Fibroblast of skin of back (primary cell): ENCODE results near the gene MYOM3.
"Not testable (repeated sequence)": the region's sequence is repeated elsewhere in the genome, so short reads cannot be mapped to it uniquely, and the experiment has no call there.

Experiments
- DNase-seq: peaks from one replicate; pipeline ENCODE4 v3.0.0-alpha.2; 2013

Gene MYOM3

DNA sequence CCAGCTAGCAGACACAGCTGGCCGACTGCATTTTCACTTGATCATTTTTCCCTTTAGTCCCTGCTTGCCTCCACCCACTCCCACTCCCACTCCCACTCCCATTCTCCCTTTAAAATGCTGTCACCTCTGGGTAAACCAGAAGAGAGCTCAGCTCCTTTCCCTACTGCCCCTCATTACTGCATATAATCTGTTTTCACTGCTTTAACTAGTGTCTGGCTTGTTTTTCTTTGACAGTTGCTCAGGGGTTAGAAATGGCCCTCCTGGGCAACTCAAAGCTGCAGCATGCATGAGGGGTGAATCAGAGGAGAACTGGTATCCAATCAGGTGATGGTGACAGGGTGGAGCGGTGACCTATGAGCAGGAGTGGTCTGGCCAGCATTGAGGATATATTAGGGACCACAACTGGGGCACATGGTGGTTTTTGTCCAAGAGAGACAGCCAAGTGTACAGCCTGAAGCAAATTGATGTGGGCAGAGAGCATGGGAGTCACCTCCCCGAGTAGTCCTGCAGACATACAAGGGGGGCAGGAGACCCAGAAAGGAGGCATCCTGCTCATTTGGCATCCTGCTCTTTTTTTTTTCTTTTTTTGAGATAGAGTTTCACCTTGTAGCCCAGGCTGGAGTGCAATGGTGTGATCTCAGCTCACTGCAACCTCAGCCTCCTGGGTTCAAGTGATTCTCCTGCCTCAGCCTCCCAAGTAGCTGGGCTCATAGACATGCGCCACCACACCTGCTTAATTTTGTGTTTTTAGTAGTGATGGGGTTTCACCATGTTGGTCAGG lies 89.2 kb downstream of the MYOM3 start:
- DNase-seq = peak; percentile 94

DNA sequence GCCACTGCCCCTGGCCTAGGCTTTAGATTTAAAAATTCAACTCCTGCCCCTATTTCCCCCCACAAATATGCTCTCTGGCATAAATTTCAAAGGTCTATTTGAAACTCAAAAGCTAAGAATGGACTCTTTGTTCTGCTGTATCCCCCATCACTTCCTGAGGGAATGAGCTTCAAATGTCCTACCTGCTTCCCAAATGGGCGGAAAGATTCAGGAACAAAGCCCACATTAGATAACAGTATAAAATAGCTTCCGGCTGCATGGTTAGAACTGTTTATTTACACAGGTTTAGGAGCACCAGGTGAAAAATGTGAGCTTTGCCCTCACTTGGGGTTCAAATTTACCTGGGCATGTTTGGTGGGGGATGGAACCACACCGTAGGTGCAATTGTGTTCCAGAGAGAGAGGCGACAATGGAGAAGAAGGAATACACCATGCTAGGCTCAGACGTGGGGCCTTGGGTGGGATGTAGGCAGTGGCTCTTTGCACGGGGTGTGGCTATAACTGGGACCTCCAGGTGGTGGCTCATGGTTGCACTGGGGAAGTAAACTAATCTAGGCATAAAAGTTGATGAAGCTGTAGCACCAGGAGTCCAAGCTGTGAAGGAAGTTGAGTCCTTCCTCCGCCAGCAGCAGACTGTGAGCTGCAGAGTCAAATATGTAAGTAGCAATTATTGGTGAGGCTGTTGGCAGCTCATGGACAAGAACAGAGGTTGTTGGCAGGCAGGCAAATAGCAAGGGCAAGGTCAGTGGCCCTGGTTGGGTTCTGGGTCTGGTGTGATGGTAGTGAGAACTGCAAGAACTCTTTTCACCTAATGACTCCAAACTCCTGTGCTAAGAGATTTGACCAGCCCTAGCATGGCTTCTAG lies 90.3 kb downstream of the MYOM3 start:
- no peak for DNase-seq

- no peak for DNase-seq
These were observed 91.5 kb downstream of the MYOM3 start for GRCh38 chr1:24020470-24020869.

DNA sequence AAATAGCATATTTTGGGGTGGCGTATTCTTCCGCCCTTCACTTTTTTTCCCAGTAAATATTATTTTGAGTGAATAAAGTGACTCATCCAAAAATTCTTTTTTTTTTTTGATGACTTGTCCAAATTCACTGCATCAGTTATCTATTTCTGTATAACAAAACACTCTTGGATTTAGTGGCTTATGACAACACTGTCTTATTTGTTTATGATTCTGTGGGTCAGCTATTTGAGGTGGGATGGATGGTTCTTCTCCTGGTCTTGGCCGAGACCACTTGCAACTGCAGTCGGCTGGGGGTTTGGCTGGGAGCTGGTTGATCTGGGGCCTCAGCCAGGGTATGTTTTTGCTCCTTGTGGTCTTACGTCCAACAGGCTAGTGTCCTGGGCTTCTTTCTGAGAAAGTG lies 91.9 kb downstream of the MYOM3 start:
- peak; percentile 77 for DNase-seq

DNA sequence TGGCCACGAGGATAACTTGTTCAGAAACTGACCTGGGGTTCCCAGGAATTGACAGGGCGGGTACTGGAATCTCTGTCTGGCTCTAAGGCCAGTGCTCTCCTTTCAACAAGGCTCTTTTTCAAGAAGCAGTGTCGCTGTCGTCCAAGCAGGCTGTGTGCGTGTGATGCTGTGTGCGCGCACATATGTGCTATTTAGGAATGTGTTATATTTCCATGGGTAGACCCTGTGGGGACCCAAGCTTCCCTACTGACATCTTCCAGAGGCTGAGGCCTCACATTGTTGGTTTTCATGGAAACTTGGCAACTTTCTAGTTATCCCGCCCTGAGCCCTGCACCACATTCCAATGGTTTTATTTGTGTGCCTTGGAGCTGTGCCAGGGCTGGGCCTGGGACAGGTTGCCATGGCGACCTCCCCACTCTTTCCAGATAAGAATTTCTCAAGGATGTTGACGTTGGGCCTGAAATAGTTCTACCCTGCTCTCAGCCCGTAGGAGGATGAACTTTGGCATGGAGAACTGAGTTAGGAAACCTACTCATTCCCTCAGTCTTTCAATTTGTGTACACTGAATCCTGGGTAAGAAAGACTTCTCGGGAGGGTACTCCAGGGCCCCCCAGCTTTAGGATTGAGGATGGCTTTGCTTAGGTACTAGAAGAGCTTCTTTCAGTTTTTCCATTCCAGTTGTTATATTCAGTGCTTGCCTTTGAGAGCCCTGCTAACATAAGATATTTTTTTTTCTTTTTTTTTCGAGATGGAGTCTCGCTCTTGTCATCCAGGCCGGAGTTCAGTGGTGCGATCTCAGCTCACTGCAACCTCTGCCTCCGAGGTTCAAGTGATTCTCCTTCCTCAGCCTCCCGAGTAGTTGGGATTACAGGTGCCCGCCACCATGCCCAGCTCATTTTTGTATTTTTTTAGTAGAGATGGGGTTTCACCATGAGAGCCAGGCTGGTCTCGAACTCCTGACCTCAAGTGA lies 93.0 kb downstream of the MYOM3 start:
- DNase-seq = peak; percentile 99

- DNase-seq = peak; percentile 69
These were observed 96.4 kb downstream of the MYOM3 start for GRCh38 chr1:24015221-24016210.

DNA sequence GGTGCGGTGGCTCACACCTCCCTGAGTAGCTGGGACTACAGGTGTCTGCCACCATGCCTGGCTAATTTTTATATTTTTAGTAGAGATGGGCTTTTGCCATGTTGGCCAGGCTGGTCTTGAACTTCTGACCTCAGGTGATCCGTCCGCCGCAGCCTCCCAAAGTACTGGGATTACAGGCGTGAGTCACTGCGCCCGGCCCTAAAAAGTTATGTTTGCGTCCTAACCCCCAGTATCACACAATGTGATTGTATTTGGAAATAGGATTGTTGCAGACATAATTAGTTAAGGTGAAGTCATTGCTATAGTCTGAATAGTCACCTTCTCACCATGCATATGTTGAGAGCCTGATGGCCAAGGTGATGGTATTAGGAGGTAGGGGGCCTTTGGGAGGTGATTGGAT lies 99.1 kb downstream of the MYOM3 start:
- not testable (repeated sequence) for DNase-seq

GRCh38 chr1:24010650-24011049 lies 101.3 kb downstream of the MYOM3 start:
- no peak for DNase-seq

GRCh38 chr1:24009406-24009805 lies 102.5 kb downstream of the MYOM3 start:
- peak; percentile 78 for DNase-seq

GRCh38 chr1:24008574-24009184 lies 103.3 kb downstream of the MYOM3 start:
- peak; percentile 77 for DNase-seq

GRCh38 chr1:24007079-24007478 lies 104.9 kb downstream of the MYOM3 start:
- DNase-seq = no peak
